Neural progenitor cell (in vitro differentiated cells): ENCODE measurements around the gene PRR29. TPM values are rescaled to one million over a fixed set of nuclear protein-coding genes. Genes with fewer than 3 reads are reported as not detected.

Source experiments
- DNase-seq: peaks from one replicate; pipeline ENCODE4 v3.0.0-alpha.2; 2016; ENCODE audit warnings: low spot score
- H2AFZ ChIP-seq: fragments of 200-600 bp; sonication (generic); replicated peaks from 2 replicates; pipeline ENCODE4 v1.6.1; 2016; ENCODE audit warnings: antibody characterized with exemption
- H3F3A ChIP-seq: fragments of 200-600 bp; sonication (generic); 2 replicates; pipeline ENCODE4 v1.6.1; 2016; ENCODE audit warnings: antibody characterized with exemption, low read depth
- H3K27ac ChIP-seq: fragments of 200-600 bp; sonication (generic); 2 replicates; pipeline ENCODE4 v1.5.1; 2016; ENCODE audit warnings: mild to moderate bottlenecking
- H3K27me3 ChIP-seq: fragments of 200-600 bp; sonication (generic); 2 replicates; pipeline ENCODE4 v1.6.1; 2016; ENCODE audit warnings: mild to moderate bottlenecking, moderate library complexity
- H3K36me3 ChIP-seq: fragments of 200-600 bp; sonication (generic); 2 replicates; pipeline ENCODE4 v1.5.1; 2016
- H3K4me1 ChIP-seq: fragments of 200-600 bp; sonication (generic); 2 replicates; pipeline ENCODE4 v1.6.1; 2016; ENCODE audit warnings: mixed run types
- H3K4me2 ChIP-seq: fragments of 200-600 bp; sonication (generic); 2 replicates; pipeline ENCODE4 v1.6.1; 2016
- H3K4me3 ChIP-seq: fragments of 200-600 bp; sonication (generic); 2 replicates; pipeline ENCODE4 v1.5.1; 2016
- H3K79me2 ChIP-seq: fragments of 200-600 bp; sonication (generic); 2 replicates; pipeline ENCODE4 v1.6.1; 2016; ENCODE audit warnings: low read depth
- H3K9ac ChIP-seq: fragments of 200-600 bp; sonication (generic); 2 replicates; pipeline ENCODE4 v1.6.1; 2016
- H3K9me3 ChIP-seq: fragments of 200-600 bp; sonication (generic); 2 replicates; pipeline ENCODE4 v1.5.1; 2016; ENCODE audit warnings: low read depth
- H4K20me1 ChIP-seq: fragments of 200-600 bp; sonication (generic); 2 replicates; pipeline ENCODE4 v1.6.1; 2016; ENCODE audit warnings: low read depth
- H3K27ac Mint-ChIP-seq: 3 replicates; pipeline ENCODE4 v1.8.0; 2021; ENCODE audit warnings: mixed read lengths
- H3K27me3 Mint-ChIP-seq: 2 replicates; pipeline ENCODE4 v1.8.0; 2022; ENCODE audit warnings: low read depth, mild to moderate bottlenecking, inconsistent platforms, moderate library complexity, mixed read lengths; ENCODE audit not compliant: insufficient read depth
- H3K36me3 Mint-ChIP-seq: 3 replicates; pipeline ENCODE4 v1.8.0; 2021; ENCODE audit warnings: mixed read lengths
- H3K4me1 Mint-ChIP-seq: 3 replicates; pipeline ENCODE4 v1.8.0; 2021; ENCODE audit warnings: mixed read lengths
- H3K4me3 Mint-ChIP-seq: 3 replicates; pipeline ENCODE4 v1.8.0; 2021; ENCODE audit warnings: mild to moderate bottlenecking, moderate library complexity, mixed read lengths
- H3K9me3 Mint-ChIP-seq: 3 replicates; pipeline ENCODE4 v1.8.0; 2020; ENCODE audit warnings: mixed read lengths
- CTCF ChIP-seq: fragments of 200-600 bp; sonication (generic); IDR thresholded peaks from 2 replicates; pipeline ENCODE4 v1.5.1; 2017; ENCODE audit warnings: antibody characterized with exemption, mild to moderate bottlenecking
- EZH2 ChIP-seq: fragments of 200-600 bp; sonication (generic); IDR thresholded peaks from 2 replicates; pipeline ENCODE4 v1.6.1; 2017; ENCODE audit warnings: antibody characterized with exemption, mild to moderate bottlenecking, moderate library complexity
- EZH2phosphoT487 ChIP-seq: fragments of 200-600 bp; sonication (generic); IDR thresholded peaks from 2 replicates; pipeline ENCODE4 v1.6.1; 2017; ENCODE audit warnings: antibody characterized with exemption
- total RNA-seq: library from RNA; depleted of rRNA; stranded (reverse); fragments of >200 nt; gene quantifications from 2 replicates; pipeline ENCODE4 v1.2.3, GENCODE V29; 2015; ENCODE audit warnings: low replicate concordance

Gene PRR29
- total RNA-seq, 1 donor from 2014 or later: 0.95 TPM

GRCh38 chr17:63993368-63993985 lies 4.7 kb upstream of the PRR29 start:
- DNase-seq: peak; percentile 1
- Mint-ChIP-seq H3K36me3 (no peaks in the 10 kb centered on the region), H3K27me3 (peaks cover 22% of the 10 kb centered on the region), H3K4me3 (no peak overlapping the region), H3K27ac (no peak overlapping the region), H3K4me1 (peaks cover 20% of the 10 kb centered on the region), H3K9me3 (no peaks in the 10 kb centered on the region)
- H3K4me2 ChIP-seq: no peak overlapping the region
- no peak overlapping the region for H3K4me3 ChIP-seq
- H3K27me3 ChIP-seq: peaks cover 67% of the 10 kb centered on the region
- H3K36me3 ChIP-seq: no peaks in the 10 kb centered on the region
- TF ChIP-seq CTCF: no peak
- TF ChIP-seq EZH2: no peak
- no peak for TF ChIP-seq EZH2phosphoT487
- no peak overlapping the region for H2AFZ ChIP-seq
- H3K4me1 ChIP-seq: peaks cover 6% of the 10 kb centered on the region
- H3F3A ChIP-seq: no peaks in the 10 kb centered on the region
- H4K20me1 ChIP-seq: no peaks in the 10 kb centered on the region
- no peak overlapping the region for H3K9ac ChIP-seq
- H3K27ac ChIP-seq: no peak overlapping the region
- no peaks in the 10 kb centered on the region for H3K9me3 ChIP-seq
- no peaks in the 10 kb centered on the region for H3K79me2 ChIP-seq

GRCh38 chr17:63995626-63996025 lies 2.5 kb upstream of the PRR29 start:
- Histone ChIP-seq H2AFZ (no peak overlapping the region), H3K36me3 (no peaks in the 10 kb centered on the region), H3K4me2 (no peak overlapping the region), H3K4me3 (no peak overlapping the region), H3K27me3 (peaks cover 80% of the 10 kb centered on the region), H3K4me1 (no peaks in the 10 kb centered on the region), H3K79me2 (no peaks in the 10 kb centered on the region), H3K9me3 (no peaks in the 10 kb centered on the region), H3K9ac (no peak overlapping the region), H4K20me1 (no peaks in the 10 kb centered on the region), H3K27ac (no peak overlapping the region), H3F3A (no peaks in the 10 kb centered on the region)
- Mint-ChIP-seq H3K4me3 (peak overlapping the region; percentile 24), H3K27me3 (peaks cover 23% of the 10 kb centered on the region), H3K27ac (no peak overlapping the region), H3K9me3 (no peaks in the 10 kb centered on the region), H3K4me1 (peaks cover 12% of the 10 kb centered on the region), H3K36me3 (no peaks in the 10 kb centered on the region)
- TF ChIP-seq EZH2phosphoT487: no peak
- no peak for TF ChIP-seq CTCF
- no peak for TF ChIP-seq EZH2
- DNase-seq: peak; percentile 0

GRCh38 chr17:63996430-63997182 lies 1.5 kb upstream of the PRR29 start:
- H3K4me2 ChIP-seq: no peak overlapping the region
- H3K4me1 ChIP-seq: no peaks in the 10 kb centered on the region
- TF ChIP-seq EZH2 (no peak), CTCF (no peak), EZH2phosphoT487 (no peak)
- no peaks in the 10 kb centered on the region for H3F3A ChIP-seq
- no peaks in the 10 kb centered on the region for H3K36me3 ChIP-seq
- no peak overlapping the region for H2AFZ ChIP-seq
- H4K20me1 ChIP-seq: no peaks in the 10 kb centered on the region
- no peaks in the 10 kb centered on the region for H3K9me3 ChIP-seq
- peaks cover 76% of the 10 kb centered on the region for H3K27me3 ChIP-seq
- no peak overlapping the region for H3K27ac Mint-ChIP-seq
- H3K4me3 Mint-ChIP-seq: peak overlapping the region; percentile 43
- H3K4me3 ChIP-seq: no peak overlapping the region
- H3K27ac ChIP-seq: no peak overlapping the region
- no peak overlapping the region for H3K9ac ChIP-seq
- peaks cover 21% of the 10 kb centered on the region for H3K27me3 Mint-ChIP-seq
- H3K36me3 Mint-ChIP-seq: no peaks in the 10 kb centered on the region
- H3K9me3 Mint-ChIP-seq: no peaks in the 10 kb centered on the region
- DNase-seq: peak; percentile 0
- peaks cover 10% of the 10 kb centered on the region for H3K4me1 Mint-ChIP-seq
- H3K79me2 ChIP-seq: no peaks in the 10 kb centered on the region
